Muscle layer of duodenum (tissue), 2 donors: Measurements from ENCODE around the gene FSD1L.

Experiments used
- H3K27ac ChIP-seq: one replicate; pipeline ENCODE4 v1.7.0; 2013; ENCODE audit warnings: mild to moderate bottlenecking, low read length
- H3K27me3 ChIP-seq: one replicate; pipeline ENCODE4 v1.7.0; 2013; ENCODE audit warnings: low read depth, mild to moderate bottlenecking, control low read depth, low read length
- H3K36me3 ChIP-seq, 2 donors: one replicate each; pipeline ENCODE4 v1.7.0; 2013; ENCODE audit warnings: low read length in 2 of 2, control low read depth in 1 of 2, mild to moderate bottlenecking in 1 of 2; ENCODE audit not compliant: insufficient read depth in 2 of 2, control insufficient read depth in 1 of 2
- H3K4me1 ChIP-seq, 2 donors: one replicate each; pipeline ENCODE4 v1.7.0; 2013; ENCODE audit warnings: low read length in 2 of 2, mild to moderate bottlenecking in 2 of 2, control low read depth in 1 of 2, moderate library complexity in 1 of 2; ENCODE audit not compliant: insufficient read depth in 2 of 2, control insufficient read depth in 1 of 2
- H3K4me3 ChIP-seq, 2 donors: one replicate each; pipeline ENCODE4 v1.7.0; 2013; ENCODE audit warnings: low read length in 2 of 2, low read depth in 1 of 2, mild to moderate bottlenecking in 1 of 2
- H3K9me3 ChIP-seq, 2 donors: one replicate each; pipeline ENCODE4 v1.7.0; 2013; ENCODE audit warnings: low read length in 2 of 2, control low read depth in 1 of 2, mild to moderate bottlenecking in 1 of 2; ENCODE audit not compliant: control insufficient read depth in 1 of 2
- donor health status: healthy.

FSD1L gene

DNA sequence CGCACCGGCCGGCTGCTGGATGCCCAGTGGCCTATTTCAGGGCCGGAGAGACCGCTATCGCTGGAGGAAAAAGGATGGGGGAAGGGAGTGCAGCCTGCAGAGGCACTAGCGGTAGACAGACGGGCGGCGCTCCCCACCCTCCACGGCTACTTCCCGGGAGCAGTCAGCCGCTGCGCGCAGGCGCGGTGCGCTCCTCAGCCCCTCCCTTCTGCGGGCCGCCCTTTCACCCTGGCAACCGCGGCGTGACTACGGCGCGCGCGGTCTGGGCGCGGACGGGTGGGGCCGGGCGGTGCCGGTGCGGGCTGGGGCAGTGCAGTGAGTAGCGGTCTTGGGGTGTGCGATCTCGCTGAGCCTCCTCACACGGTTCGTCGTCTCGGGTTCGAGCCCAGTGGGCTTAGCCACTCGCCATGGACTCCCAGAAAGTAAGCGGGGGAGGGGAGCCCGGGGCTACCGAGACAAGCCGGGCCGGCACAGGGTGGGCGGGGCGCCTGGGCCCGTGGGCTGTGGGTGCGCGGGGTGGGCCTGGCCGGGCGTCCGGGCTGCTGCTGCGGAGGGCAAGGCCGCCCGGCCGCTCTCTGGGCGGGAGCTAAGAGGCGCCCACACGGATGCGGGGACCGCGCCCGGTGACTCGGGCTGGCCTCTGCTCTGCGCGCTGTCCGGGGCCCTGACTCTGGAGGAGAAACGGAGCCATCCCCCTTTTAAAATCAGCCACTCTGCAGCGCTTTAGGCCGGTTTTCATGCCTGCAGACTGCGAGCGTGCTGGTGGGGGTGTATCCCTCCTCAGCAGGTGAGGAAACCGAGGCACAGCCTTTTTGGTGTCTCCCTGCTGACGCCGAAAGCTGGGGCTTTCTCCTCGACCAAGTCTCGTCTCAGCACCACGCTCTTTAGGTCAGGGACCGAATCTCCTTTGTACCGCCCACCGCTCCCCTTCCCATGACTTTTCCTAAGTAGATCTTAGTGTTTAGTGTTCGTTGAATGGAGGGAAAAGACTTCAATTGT is at the start of gene FSD1L:
TSS of gene FSD1L (plus strand) at position 221 of the 999 bp plus-strand sequence. CDS start at position 408, 187 bp downstream.
- peak within 1 kb of the TSS; percentile 43 for H3K27ac ChIP-seq
- H3K9me3 ChIP-seq: no peaks in the 10 kb centered on the region
- no peaks in the 10 kb centered on the region for H3K36me3 ChIP-seq
- H3K27me3 ChIP-seq: no peaks in the 10 kb centered on the region
- H3K4me3 ChIP-seq: peak within 1 kb of the TSS; percentile 88 to 92
- peaks cover 0 to 7% of the 10 kb centered on the region in 2 donors for H3K4me1 ChIP-seq

DNA sequence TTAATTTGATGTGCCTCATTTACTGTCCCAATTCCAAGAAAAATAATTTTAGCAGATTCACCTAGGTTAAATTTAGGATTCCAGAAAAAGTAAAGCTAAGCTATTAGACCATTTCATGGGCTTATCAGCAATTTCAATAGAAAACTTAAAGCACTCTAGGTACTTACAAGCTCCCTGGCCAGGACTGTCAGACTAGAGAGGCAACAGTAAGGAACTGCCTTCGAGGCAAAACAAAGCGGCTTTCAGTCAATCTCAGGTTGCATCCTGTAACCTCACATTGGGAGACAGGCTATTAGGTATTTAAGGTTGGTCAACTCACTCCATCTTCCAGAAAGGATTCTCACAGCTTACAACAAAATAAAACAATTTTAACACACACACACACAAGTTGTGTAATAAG is 48.7 kb upstream of the FSD1L start:
- H3K36me3 ChIP-seq: no peaks in the 10 kb centered on the region
- no peaks in the 10 kb centered on the region for H3K27me3 ChIP-seq
- H3K4me3 ChIP-seq: no peak overlapping the region
- no peaks in the 10 kb centered on the region for H3K9me3 ChIP-seq
- no peak overlapping the region for H3K27ac ChIP-seq
- H3K4me1 ChIP-seq: no peaks in the 10 kb centered on the region

DNA sequence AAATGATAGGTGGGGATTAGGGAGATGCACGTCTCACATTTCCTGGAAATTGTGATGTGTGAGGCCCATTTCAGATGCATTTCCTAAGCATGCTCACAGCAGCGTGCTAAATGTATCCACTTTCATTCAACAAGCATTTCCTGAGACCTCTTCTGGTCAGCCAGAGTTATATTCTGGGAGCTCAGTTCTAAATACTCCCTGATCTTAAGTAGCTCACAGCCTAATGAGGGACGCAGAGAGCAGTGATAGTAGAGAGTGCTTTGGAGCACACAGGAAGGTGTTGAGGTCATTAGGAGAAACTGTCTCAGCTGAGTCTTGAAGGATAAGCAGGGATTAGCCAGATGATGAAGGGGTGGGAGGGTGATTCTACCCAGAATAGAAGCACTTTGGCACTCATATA is 46.2 kb upstream of the FSD1L start:
- H3K27me3 ChIP-seq: no peaks in the 10 kb centered on the region
- no peaks in the 10 kb centered on the region for H3K36me3 ChIP-seq
- H3K4me1 ChIP-seq: no peaks in the 10 kb centered on the region
- H3K27ac ChIP-seq: no peak overlapping the region
- H3K4me3 ChIP-seq: no peak overlapping the region
- H3K9me3 ChIP-seq: no peaks in the 10 kb centered on the region

DNA sequence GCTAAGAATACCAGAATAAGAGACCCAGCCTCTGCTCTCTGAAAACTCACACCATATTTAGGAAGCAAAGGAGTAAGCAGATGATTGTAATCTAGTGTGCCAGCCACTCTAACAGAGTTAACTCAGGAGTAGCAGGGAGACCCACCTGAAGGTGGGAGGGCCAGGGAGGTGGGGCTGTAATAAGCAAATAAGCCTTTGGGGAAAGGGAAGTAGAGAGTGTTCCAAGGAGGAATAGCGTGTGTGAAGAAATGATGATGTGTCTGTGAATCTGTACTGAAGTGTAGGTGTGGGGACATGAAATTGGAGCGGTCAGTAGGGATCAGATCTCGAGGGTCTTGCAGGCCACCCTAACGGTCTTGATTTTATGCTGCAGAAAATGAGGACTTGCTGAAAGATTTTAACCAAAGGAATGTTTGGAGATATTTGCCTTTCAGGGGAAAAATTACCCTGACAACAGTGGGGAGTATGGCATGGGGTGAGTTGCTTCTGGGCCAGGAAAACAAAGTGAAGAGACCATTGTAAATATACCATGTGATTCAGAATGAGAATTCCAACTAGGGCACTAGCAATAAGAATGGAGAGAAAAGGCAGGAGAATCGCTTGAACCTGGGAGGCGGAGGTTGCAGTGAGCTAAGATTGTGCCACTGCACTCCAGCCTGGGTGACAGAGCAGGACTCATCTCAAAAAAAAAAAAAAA is 44.1 kb upstream of the FSD1L start:
- Histone ChIP-seq H3K9me3 (no peaks in the 10 kb centered on the region), H3K27ac (no peak overlapping the region), H3K27me3 (no peaks in the 10 kb centered on the region), H3K4me3 (no peak overlapping the region), H3K36me3 (no peaks in the 10 kb centered on the region), H3K4me1 (no peaks in the 10 kb centered on the region)

DNA sequence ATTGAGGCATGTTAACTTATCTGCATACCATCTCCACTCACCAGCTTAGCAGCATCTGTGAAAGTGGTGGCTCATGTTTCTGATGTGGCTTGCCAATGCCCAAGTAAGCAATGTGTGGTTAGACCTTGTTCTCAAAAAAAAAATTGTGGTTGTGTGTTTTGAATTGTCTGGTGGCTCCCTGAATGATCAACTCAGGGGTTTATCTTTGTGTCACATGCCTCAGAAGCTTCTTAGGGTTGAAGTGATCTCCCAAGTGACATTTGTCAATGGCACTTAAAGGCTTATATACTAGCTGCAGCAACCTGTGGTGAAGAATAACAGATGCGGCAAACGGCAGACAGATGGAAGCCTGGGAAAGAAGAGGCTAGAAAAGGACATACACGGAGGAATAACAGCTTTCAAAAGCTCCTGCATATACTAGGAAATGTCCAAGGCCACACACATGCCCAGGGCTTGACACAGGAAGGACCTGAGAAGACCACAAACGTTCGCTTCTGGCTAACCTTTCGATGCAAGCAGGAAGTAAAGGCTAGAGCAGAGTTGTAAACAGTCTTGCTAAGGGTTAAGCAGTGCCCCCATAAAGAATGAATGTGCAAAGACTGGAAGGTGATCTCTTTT is 42.2 kb upstream of the FSD1L start:
- Histone ChIP-seq H3K36me3 (no peaks in the 10 kb centered on the region), H3K27ac (no peak overlapping the region), H3K9me3 (peaks cover 0 to 6% of the 10 kb centered on the region in 2 donors), H3K4me3 (no peak overlapping the region), H3K4me1 (no peaks in the 10 kb centered on the region), H3K27me3 (no peaks in the 10 kb centered on the region)

DNA sequence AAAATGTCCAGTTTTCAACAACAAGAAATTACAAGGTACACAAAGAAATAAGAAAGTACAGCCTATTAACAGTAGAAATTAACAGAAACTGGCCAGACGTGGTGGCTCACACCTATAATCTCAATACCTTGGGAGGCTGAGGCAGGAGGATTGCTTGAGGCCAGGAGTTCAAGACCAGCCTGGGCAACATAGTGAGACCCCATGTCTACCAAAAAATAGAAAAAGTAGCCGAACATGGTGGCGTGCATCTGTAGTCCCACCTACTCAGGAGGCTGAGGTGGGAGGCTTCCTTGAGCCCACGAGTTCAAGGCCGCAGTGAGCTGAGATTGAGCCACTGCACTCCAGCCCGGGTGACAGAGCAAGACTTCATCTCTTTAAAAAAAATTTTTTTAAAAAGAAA is 41.5 kb upstream of the FSD1L start:
- Histone ChIP-seq H3K9me3 (peaks cover 0 to 12% of the 10 kb centered on the region in 2 donors), H3K27me3 (no peaks in the 10 kb centered on the region), H3K36me3 (no peaks in the 10 kb centered on the region), H3K27ac (no peak overlapping the region), H3K4me3 (no peak overlapping the region), H3K4me1 (no peaks in the 10 kb centered on the region)

DNA sequence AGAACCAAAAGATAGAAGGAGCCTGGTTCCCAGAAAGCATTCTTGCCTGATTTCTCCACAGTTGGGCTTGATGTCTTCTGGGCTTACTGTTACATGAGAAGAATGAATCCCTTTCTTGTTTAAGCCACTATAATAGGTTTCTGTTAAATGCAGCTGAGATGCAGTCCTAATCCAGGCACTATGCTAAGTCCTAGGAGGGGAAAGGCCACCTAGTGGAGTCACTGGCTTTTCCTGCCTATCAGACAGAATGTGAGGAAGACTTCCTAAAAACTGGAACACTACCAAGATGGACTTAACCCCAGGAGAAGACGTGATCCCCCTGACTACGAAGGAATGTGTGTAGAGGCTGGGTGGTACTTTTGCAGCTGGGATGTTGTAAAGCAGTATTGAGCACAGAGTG is 34.3 kb upstream of the FSD1L start:
- Histone ChIP-seq H3K4me3 (no peak overlapping the region), H3K27me3 (no peaks in the 10 kb centered on the region), H3K36me3 (no peaks in the 10 kb centered on the region), H3K27ac (no peak overlapping the region), H3K4me1 (no peaks in the 10 kb centered on the region), H3K9me3 (peaks cover 0 to 18% of the 10 kb centered on the region in 2 donors)

DNA sequence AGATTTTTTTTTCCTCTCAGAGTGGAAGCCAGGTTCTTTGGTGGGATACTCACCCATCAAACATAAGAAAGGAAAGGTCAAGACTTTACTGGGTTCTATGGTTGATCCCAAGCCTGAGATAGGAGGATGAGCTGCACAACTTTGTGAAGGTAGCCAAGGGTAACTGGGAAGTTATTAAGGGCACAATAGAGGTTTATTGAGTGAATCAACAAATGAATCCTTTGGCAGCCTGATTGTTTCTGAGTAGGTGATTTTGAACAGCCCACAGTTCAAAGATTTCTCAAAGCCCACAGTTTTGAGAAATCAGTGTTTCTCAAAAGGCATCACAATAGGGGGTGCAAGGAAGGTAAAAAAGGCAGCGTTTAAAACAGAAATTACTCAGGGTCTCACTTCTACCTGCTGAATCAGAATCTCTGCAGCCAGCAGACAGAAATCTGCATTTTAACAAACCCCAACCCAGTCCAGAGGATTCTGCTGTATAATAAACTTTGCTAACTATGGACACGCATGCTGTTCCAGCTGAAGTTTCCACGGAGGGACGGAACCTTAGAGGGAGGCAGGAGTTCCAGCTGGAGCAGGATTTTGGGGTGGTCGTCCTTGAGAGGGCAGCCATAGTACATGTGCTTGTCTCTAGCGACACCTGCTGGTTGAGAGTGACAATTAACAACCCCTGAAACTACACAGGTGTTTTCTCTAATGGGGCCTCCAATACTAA is 32.7 kb upstream of the FSD1L start:
- H3K4me3 ChIP-seq: no peak overlapping the region
- H3K9me3 ChIP-seq: peaks cover 0 to 17% of the 10 kb centered on the region in 2 donors
- H3K27ac ChIP-seq: no peak overlapping the region
- no peaks in the 10 kb centered on the region for H3K36me3 ChIP-seq
- no peaks in the 10 kb centered on the region for H3K27me3 ChIP-seq
- H3K4me1 ChIP-seq: no peaks in the 10 kb centered on the region

DNA sequence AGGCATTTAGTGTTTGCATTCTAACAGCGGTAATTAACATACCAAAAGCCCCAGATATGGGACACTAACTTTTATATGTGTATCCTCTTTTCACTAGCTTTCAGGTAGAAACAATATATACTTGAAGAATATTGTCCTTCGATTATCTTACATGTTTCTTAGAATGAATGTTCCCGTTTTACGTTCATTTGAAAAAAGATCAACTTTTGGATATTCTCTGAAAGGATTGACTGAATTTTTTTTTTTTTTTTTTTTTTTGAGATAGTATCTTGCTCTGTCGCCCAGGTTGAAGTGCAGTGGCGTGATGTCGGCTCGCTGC is 32.2 kb upstream of the FSD1L start:
- Histone ChIP-seq H3K27ac (no peak overlapping the region), H3K36me3 (no peaks in the 10 kb centered on the region), H3K27me3 (no peaks in the 10 kb centered on the region), H3K4me1 (no peaks in the 10 kb centered on the region), H3K4me3 (no peak overlapping the region), H3K9me3 (peaks cover 0 to 12% of the 10 kb centered on the region in 2 donors)

DNA sequence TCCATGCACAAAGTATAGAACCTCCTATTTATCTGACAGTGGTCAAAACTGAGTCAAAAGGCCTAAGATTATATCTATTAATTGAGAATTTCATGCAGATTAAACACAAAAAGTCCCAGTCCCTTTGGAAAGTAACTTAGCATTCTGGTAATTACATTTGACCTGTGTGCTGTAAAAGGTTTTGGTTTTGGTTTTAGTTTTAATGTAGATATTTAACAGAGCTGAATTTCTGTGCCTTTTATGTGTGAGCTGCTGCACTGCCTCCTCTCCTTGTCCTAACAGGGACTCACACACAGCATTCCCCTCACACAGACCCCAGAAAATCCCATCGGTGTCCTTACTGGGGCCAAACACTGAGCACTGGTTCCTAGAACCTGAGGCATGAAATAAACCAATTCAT is 31.0 kb upstream of the FSD1L start:
- Histone ChIP-seq H3K4me1 (no peaks in the 10 kb centered on the region), H3K4me3 (no peak overlapping the region), H3K27ac (no peak overlapping the region)

More for the DNA sequence above, 31.0 kb upstream of the FSD1L start:
- Histone ChIP-seq H3K9me3 (peaks cover 0 to 2% of the 10 kb centered on the region in 2 donors), H3K36me3 (no peaks in the 10 kb centered on the region), H3K27me3 (no peaks in the 10 kb centered on the region)
